ENCODE results near the gene VIP.

The VIP gene

GRCh38 chr6:152736687-152737273, 13.8 kb upstream of the VIP start:
- Histone ChIP-seq H3K36me3 (ENCODE audit: control insufficient read depth, insufficient read depth, low read length) (no peaks in the 10 kb centered on the region), H3K56ac (ENCODE audit: low read length) (no peak overlapping the region), H3K79me1 (ENCODE audit: low read length) (no peaks in the 10 kb centered on the region), H3K23ac (ENCODE audit: low read length) (no peak overlapping the region), H3K18ac (ENCODE audit: low read length) (no peak overlapping the region), H3K27me3 (ENCODE audit: insufficient read depth, low read length, poor library complexity) (no peaks in the 10 kb centered on the region), H4K8ac (ENCODE audit: low read depth, low read length) (no peak overlapping the region), H3K4me1 (ENCODE audit: control insufficient read depth, low read depth, low read length) (no peaks in the 10 kb centered on the region), H2AK5ac (ENCODE audit: low read length) (no peak overlapping the region), H3K79me2 (ENCODE audit: control insufficient read depth, insufficient read depth, low read length) (no peaks in the 10 kb centered on the region), H3K27ac (ENCODE audit: low read depth, low read length) (no peak overlapping the region), H3K9ac (ENCODE audit: low read length) (no peak overlapping the region), H4K5ac (ENCODE audit: low read length) (no peak overlapping the region), H2BK120ac (ENCODE audit: low read depth, low read length) (no peak overlapping the region), H2BK5ac (ENCODE audit: low read length) (no peak overlapping the region), H3K4me2 (ENCODE audit: low read length) (no peak overlapping the region), H2BK15ac (replicated peaks; ENCODE audit: low read depth) (no peak overlapping the region), H3K4ac (ENCODE audit: low read depth, low read length) (no peak overlapping the region), H3K4me3 (ENCODE audit: low read length) (no peak overlapping the region)
- no CpG with 5 or more reads among the region's 2 CpGs for WGBS (ENCODE audit: extremely low coverage, insufficient coverage, low lambda C conversion rate)
- DNase-seq, result no peak

- H3K36me3 ChIP-seq (ENCODE audit: control insufficient read depth, insufficient read depth, low read length), result no peaks in the 10 kb centered on the region
- H3K27ac ChIP-seq (ENCODE audit: low read depth, low read length), result no peak overlapping the region
Observed at GRCh38 chr6:152745509-152746171, 5.0 kb upstream of the VIP start.

GRCh38 chr6:152746172-152746553, 4.4 kb upstream of the VIP start:
- Histone ChIP-seq H3K27me3 (ENCODE audit: insufficient read depth, low read length, poor library complexity) (no peaks in the 10 kb centered on the region), H3K23ac (ENCODE audit: low read length) (no peak overlapping the region), H2AK5ac (ENCODE audit: low read length) (no peak overlapping the region), H2BK15ac (replicated peaks; ENCODE audit: low read depth) (no peak overlapping the region), H4K8ac (ENCODE audit: low read depth, low read length) (no peak overlapping the region), H3K4ac (ENCODE audit: low read depth, low read length) (no peak overlapping the region), H2BK5ac (ENCODE audit: low read length) (no peak overlapping the region), H3K56ac (ENCODE audit: low read length) (no peak overlapping the region), H3K79me2 (ENCODE audit: control insufficient read depth, insufficient read depth, low read length) (no peaks in the 10 kb centered on the region), H3K4me1 (ENCODE audit: control insufficient read depth, low read depth, low read length) (no peaks in the 10 kb centered on the region), H3K4me3 (ENCODE audit: low read length) (no peak overlapping the region), H2BK120ac (ENCODE audit: low read depth, low read length) (no peak overlapping the region), H4K5ac (ENCODE audit: low read length) (no peak overlapping the region), H3K4me2 (ENCODE audit: low read length) (no peak overlapping the region), H3K18ac (ENCODE audit: low read length) (no peak overlapping the region), H3K79me1 (ENCODE audit: low read length) (no peaks in the 10 kb centered on the region), H3K27ac (ENCODE audit: low read depth, low read length) (no peak overlapping the region), H3K36me3 (ENCODE audit: control insufficient read depth, insufficient read depth, low read length) (no peaks in the 10 kb centered on the region), H3K9ac (ENCODE audit: low read length) (no peak overlapping the region)
- WGBS (ENCODE audit: extremely low coverage, insufficient coverage, low lambda C conversion rate), result no CpG with 5 or more reads among the region's 2 CpGs
- DNase-seq, result no peak

More at GRCh38 chr6:152745509-152746171, 5.0 kb upstream of the VIP start:
- no peak overlapping the region for H3K23ac ChIP-seq (ENCODE audit: low read length)
- H3K56ac ChIP-seq (ENCODE audit: low read length), result no peak overlapping the region
- no peak overlapping the region for H4K8ac ChIP-seq (ENCODE audit: low read depth, low read length)
- H3K79me1 ChIP-seq (ENCODE audit: low read length), result no peaks in the 10 kb centered on the region
- H3K4ac ChIP-seq (ENCODE audit: low read depth, low read length), result no peak overlapping the region
- no peak overlapping the region for H2AK5ac ChIP-seq (ENCODE audit: low read length)
- H3K27me3 ChIP-seq (ENCODE audit: insufficient read depth, low read length, poor library complexity), result no peaks in the 10 kb centered on the region
- H2BK120ac ChIP-seq (ENCODE audit: low read depth, low read length), result no peak overlapping the region
- no peak overlapping the region for H4K5ac ChIP-seq (ENCODE audit: low read length)
- no peak overlapping the region for H2BK5ac ChIP-seq (ENCODE audit: low read length)
- H3K4me1 ChIP-seq (ENCODE audit: control insufficient read depth, low read depth, low read length), result no peaks in the 10 kb centered on the region
- no peak overlapping the region for H3K9ac ChIP-seq (ENCODE audit: low read length)
- DNase-seq, result no peak
- no CpG with 5 or more reads among the region's 4 CpGs for WGBS (ENCODE audit: extremely low coverage, insufficient coverage, low lambda C conversion rate)
- H2BK15ac ChIP-seq (replicated peaks; ENCODE audit: low read depth), result no peak overlapping the region
- no peak overlapping the region for H3K4me3 ChIP-seq (ENCODE audit: low read length)
- H3K18ac ChIP-seq (ENCODE audit: low read length), result no peak overlapping the region
- no peak overlapping the region for H3K4me2 ChIP-seq (ENCODE audit: low read length)
- H3K79me2 ChIP-seq (ENCODE audit: control insufficient read depth, insufficient read depth, low read length), result no peaks in the 10 kb centered on the region

GRCh38 chr6:152748843-152749242, 1.8 kb upstream of the VIP start:
- no peak overlapping the region for H3K18ac ChIP-seq (ENCODE audit: low read length)
- H3K36me3 ChIP-seq (ENCODE audit: control insufficient read depth, insufficient read depth, low read length), result no peaks in the 10 kb centered on the region
- peak; percentile 9 for DNase-seq
- H4K5ac ChIP-seq (ENCODE audit: low read length), result no peak overlapping the region
- no peak overlapping the region for H2BK5ac ChIP-seq (ENCODE audit: low read length)
- H3K4ac ChIP-seq (ENCODE audit: low read depth, low read length), result no peak overlapping the region
- no CpG with 5 or more reads among the region's 1 CpG for WGBS (ENCODE audit: extremely low coverage, insufficient coverage, low lambda C conversion rate)
- H4K8ac ChIP-seq (ENCODE audit: low read depth, low read length), result no peak overlapping the region
- no peaks in the 10 kb centered on the region for H3K27me3 ChIP-seq (ENCODE audit: insufficient read depth, low read length, poor library complexity)
- H3K79me1 ChIP-seq (ENCODE audit: low read length), result no peaks in the 10 kb centered on the region
- H2BK15ac ChIP-seq (replicated peaks; ENCODE audit: low read depth), result no peak overlapping the region
- H3K9ac ChIP-seq (ENCODE audit: low read length), result no peak overlapping the region
- H3K4me2 ChIP-seq (ENCODE audit: low read length), result no peak overlapping the region
- no peak overlapping the region for H2BK120ac ChIP-seq (ENCODE audit: low read depth, low read length)
- H3K27ac ChIP-seq (ENCODE audit: low read depth, low read length), result no peak overlapping the region
- H3K4me3 ChIP-seq (ENCODE audit: low read length), result no peak overlapping the region
- no peak overlapping the region for H3K23ac ChIP-seq (ENCODE audit: low read length)
- no peak overlapping the region for H2AK5ac ChIP-seq (ENCODE audit: low read length)
- H3K79me2 ChIP-seq (ENCODE audit: control insufficient read depth, insufficient read depth, low read length), result no peaks in the 10 kb centered on the region
- H3K56ac ChIP-seq (ENCODE audit: low read length), result no peak overlapping the region
- H3K4me1 ChIP-seq (ENCODE audit: control insufficient read depth, low read depth, low read length), result no peaks in the 10 kb centered on the region

GRCh38 chr6:152749336-152749735, 1.3 kb upstream of the VIP start:
- H3K79me2 ChIP-seq (ENCODE audit: control insufficient read depth, insufficient read depth, low read length), result no peaks in the 10 kb centered on the region
- no peak overlapping the region for H4K5ac ChIP-seq (ENCODE audit: low read length)
- no peak overlapping the region for H2AK5ac ChIP-seq (ENCODE audit: low read length)
- no peak overlapping the region for H4K8ac ChIP-seq (ENCODE audit: low read depth, low read length)
- H3K27me3 ChIP-seq (ENCODE audit: insufficient read depth, low read length, poor library complexity), result no peaks in the 10 kb centered on the region
- no peak overlapping the region for H3K4me2 ChIP-seq (ENCODE audit: low read length)
- H3K27ac ChIP-seq (ENCODE audit: low read depth, low read length), result no peak overlapping the region
- no peaks in the 10 kb centered on the region for H3K79me1 ChIP-seq (ENCODE audit: low read length)
- H3K56ac ChIP-seq (ENCODE audit: low read length), result no peak overlapping the region
- WGBS (ENCODE audit: extremely low coverage, insufficient coverage, low lambda C conversion rate), result no CpG with 5 or more reads among the region's 1 CpG
- no peak overlapping the region for H2BK120ac ChIP-seq (ENCODE audit: low read depth, low read length)
- H3K4ac ChIP-seq (ENCODE audit: low read depth, low read length), result no peak overlapping the region
- H3K18ac ChIP-seq (ENCODE audit: low read length), result no peak overlapping the region
- H3K23ac ChIP-seq (ENCODE audit: low read length), result no peak overlapping the region
- no peak for DNase-seq
- no peaks in the 10 kb centered on the region for H3K4me1 ChIP-seq (ENCODE audit: control insufficient read depth, low read depth, low read length)
- H2BK5ac ChIP-seq (ENCODE audit: low read length), result no peak overlapping the region
- H3K36me3 ChIP-seq (ENCODE audit: control insufficient read depth, insufficient read depth, low read length), result no peaks in the 10 kb centered on the region
- no peak overlapping the region for H3K4me3 ChIP-seq (ENCODE audit: low read length)
- no peak overlapping the region for H3K9ac ChIP-seq (ENCODE audit: low read length)
- no peak overlapping the region for H2BK15ac ChIP-seq (replicated peaks; ENCODE audit: low read depth)

GRCh38 chr6:152765331-152765730, 14.7 kb downstream of the VIP start:
- H2BK15ac ChIP-seq (replicated peaks; ENCODE audit: low read depth), result no peak overlapping the region
- no peak for DNase-seq
- no peak overlapping the region for H3K4me2 ChIP-seq (ENCODE audit: low read length)
- H3K9ac ChIP-seq (ENCODE audit: low read length), result no peak overlapping the region
- no peak overlapping the region for H3K56ac ChIP-seq (ENCODE audit: low read length)
- no peaks in the 10 kb centered on the region for H3K79me2 ChIP-seq (ENCODE audit: control insufficient read depth, insufficient read depth, low read length)
- no peak overlapping the region for H2BK120ac ChIP-seq (ENCODE audit: low read depth, low read length)
- no peak overlapping the region for H3K18ac ChIP-seq (ENCODE audit: low read length)
- H3K27me3 ChIP-seq (ENCODE audit: insufficient read depth, low read length, poor library complexity), result no peaks in the 10 kb centered on the region
- H2AK5ac ChIP-seq (ENCODE audit: low read length), result no peak overlapping the region
- no peaks in the 10 kb centered on the region for H3K79me1 ChIP-seq (ENCODE audit: low read length)
- no peak overlapping the region for H4K5ac ChIP-seq (ENCODE audit: low read length)
- H3K4me3 ChIP-seq (ENCODE audit: low read length), result no peak overlapping the region
- H3K4ac ChIP-seq (ENCODE audit: low read depth, low read length), result no peak overlapping the region
- no peak overlapping the region for H3K27ac ChIP-seq (ENCODE audit: low read depth, low read length)
- H2BK5ac ChIP-seq (ENCODE audit: low read length), result no peak overlapping the region
- H3K4me1 ChIP-seq (ENCODE audit: control insufficient read depth, low read depth, low read length), result no peaks in the 10 kb centered on the region
- no CpG with 5 or more reads among the region's 3 CpGs for WGBS (ENCODE audit: extremely low coverage, insufficient coverage, low lambda C conversion rate)
- H3K23ac ChIP-seq (ENCODE audit: low read length), result no peak overlapping the region
- H3K36me3 ChIP-seq (ENCODE audit: control insufficient read depth, insufficient read depth, low read length), result no peaks in the 10 kb centered on the region
- no peak overlapping the region for H4K8ac ChIP-seq (ENCODE audit: low read depth, low read length)

All from mesendoderm (in vitro differentiated cells).